DLD1 (cell line): ENCODE results near the gene ARHGAP26.
"Not testable (repeated sequence)": the region's sequence is repeated elsewhere in the genome, so short reads cannot be mapped to it uniquely, and the experiment has no call there.

ENCODE experiments used
- in situ Hi-C: cut with HindIII; loops from 2 replicates; pipeline ENCODE4 v1.10.0; 2017; ENCODE audit warnings: low sequenced_read_pairs

The ARHGAP26 gene

DNA sequence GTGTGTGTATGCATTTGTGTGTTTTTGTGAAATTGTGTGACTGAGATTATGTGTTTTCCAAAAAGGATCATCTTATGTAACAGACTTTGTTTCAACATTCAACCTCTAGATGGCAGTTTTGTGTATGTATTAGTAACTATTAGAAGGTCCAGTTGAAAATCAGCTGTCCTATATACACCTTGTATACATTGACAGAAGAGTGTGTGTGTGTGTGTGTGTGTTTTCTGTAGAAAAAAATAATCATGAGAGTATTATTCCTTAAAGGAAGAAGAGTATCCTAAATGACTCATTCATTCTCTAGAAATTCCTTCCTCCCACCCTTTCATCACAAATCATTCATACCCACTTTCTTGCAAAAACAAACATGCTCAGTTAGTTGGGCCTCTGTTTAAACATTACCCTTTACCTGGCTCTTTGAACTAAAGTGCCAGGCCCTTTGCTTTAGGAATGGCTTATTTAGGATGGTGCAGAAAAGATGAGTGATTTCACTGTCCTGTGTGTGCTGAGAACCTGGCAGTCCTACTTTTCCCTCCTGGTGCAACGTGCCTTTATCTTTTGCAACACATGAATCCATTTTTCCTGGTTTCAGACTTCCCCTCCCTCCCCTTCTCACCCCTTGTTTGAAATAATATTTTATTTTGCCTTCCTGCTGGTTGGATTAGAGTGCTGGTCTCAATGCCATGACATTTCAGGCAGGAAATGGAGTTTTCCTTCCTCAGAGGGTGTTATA, 152.2 kb downstream of the ARHGAP26 start:
- in situ Hi-C loops = no loop called here

GRCh38 chr5:142924135-142924883, 154.1 kb downstream of the ARHGAP26 start:
- in situ Hi-C loops = no loop called here

GRCh38 chr5:142925795-142926194, 155.6 kb downstream of the ARHGAP26 start:
- in situ Hi-C loops = no loop called here

GRCh38 chr5:142926549-142926948, 156.4 kb downstream of the ARHGAP26 start:
- in situ Hi-C loops = no loop called here

- in situ Hi-C loops = not testable (repeated sequence)
These were observed 158.8 kb downstream of the ARHGAP26 start for GRCh38 chr5:142928999-142929398.

DNA sequence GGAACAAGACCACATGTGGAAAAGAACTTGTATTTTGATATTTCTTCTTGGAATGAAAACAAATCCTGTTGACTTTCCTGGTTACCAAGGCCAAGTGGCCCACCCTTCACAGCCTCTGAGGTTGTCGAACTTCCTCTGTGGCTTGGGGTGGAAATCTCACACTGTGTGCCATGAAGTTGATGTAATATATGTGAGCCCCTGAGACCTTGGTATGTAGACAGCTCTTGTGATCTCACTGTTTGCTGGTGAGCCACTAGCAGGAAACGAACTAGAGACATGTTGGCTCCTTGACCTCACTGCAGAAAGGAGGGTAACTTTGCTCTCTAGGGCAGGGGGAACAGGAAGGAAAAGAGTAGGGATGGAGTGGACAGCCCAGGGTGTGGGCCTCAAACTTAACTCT, 159.4 kb downstream of the ARHGAP26 start:
- in situ Hi-C loops = no loop called here

DNA sequence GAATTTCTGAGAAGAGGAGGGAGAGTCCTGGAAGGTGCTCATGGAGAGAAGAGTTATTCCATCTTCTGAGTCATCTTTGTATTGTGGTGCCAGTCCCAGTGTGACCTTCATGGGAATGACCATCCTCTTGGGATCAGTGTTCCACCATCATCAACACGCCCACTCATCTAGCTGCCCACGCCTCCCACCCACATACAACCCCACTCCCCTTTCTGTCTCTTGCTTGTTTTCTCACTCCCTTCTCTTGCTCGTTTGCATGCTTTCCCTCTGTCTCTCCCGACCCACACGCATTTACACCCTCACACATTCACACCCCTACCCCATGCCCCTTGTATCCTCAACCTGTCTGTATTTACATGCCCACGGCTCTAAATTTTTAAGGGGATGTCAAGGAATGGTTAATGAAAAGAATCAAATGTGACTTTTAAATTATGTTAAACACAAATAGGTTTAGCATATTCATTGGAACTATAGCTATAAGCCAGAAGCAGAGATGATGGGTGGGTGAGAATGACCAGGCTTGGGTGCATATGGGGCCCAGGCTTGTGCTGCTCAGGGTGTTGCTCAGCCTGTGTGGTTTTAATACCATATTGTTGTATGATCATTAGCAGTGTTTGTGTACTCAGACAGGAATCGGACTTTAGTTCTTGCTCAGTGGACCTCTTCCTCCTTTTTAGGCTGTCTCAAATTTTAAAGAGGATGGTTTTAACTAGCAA, 160.4 kb downstream of the ARHGAP26 start:
- in situ Hi-C loops = no loop called here

DNA sequence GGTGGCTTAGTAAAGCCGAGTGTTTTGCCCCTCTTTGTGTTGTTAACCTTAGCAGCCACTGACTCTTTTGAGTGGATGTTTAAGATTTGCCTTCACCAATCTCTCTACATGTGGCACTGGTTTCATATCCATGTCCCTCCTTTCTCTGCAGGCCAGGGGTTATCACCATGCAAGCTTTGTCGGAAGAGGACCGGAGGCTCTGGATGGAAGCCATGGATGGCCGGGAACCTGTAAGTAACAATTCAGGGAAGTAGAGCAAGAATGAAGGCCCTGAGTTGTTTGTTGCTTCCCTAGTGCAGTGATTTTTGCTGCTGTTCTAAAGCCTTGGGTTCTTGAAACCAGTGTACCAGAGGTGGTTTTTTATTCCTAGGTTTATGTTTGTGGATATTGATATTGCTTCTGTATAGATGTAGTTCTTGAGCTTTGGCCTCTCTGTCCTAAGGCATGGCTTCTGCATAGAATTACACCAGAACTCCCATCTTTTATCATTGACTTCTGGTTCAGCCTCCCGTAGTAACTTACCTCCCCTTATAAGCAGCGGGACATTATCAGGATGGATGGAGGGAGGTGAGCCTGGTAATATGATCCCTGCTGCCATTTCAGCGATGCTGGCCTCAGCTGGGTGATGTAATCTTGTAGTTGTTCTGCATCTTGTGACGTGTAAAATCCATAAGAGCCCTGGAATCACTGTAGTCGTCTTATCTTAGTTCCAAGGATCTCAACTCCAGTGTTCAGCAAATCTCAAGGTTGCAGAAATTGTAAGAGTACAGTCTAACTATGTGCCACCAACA, 161.9 kb downstream of the ARHGAP26 start:
- in situ Hi-C loops = no loop called here

- in situ Hi-C loops = no loop called here
These were observed 164.0 kb downstream of the ARHGAP26 start for GRCh38 chr5:142934051-142934762.

- in situ Hi-C loops = no loop called here
These were observed 164.8 kb downstream of the ARHGAP26 start for GRCh38 chr5:142935014-142935413.

DNA sequence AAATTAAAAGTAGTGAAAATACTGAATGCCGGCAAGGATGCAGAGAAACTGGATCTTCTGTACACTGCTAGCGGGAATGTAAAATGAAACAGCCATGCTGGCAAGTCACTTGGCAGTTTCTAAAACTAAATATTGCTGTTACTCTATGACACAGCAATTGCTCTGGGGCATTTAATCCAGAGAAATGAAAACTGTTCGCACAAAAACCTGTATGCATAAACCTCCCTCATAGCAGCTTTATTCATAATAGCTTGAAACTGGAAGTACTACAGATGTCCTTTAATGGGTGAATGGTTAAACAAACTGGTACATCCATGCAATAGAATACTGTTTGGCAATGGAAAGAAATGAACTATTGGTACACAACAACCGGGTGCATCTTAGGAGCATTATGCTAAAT, 167.2 kb downstream of the ARHGAP26 start:
- in situ Hi-C loops = no loop called here

GRCh38 chr5:142938266-142938880, 168.2 kb downstream of the ARHGAP26 start:
- in situ Hi-C loops = no loop called here

- in situ Hi-C loops = no loop called here
These were observed 168.8 kb downstream of the ARHGAP26 start for GRCh38 chr5:142939006-142939405.

DNA sequence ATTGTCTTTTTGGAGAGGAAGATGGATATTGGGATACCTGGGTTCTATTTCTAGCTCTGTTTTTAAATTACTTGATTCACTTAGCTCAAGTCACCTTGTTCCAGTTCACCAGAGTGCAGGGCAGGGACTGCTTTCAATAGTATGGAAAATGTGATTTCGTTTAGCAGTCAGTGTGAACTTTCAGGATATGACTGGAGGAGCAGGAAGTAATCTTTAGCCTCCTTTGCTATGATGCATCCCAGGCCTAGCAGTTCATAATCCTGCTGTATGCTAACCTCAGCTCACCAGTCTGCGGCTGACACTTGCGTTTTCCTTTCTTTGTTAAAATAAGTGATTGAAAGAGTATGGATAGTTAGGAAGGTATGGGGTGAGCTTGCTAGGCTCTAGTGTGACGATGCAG, 169.7 kb downstream of the ARHGAP26 start:
- in situ Hi-C loops = no loop called here

DNA sequence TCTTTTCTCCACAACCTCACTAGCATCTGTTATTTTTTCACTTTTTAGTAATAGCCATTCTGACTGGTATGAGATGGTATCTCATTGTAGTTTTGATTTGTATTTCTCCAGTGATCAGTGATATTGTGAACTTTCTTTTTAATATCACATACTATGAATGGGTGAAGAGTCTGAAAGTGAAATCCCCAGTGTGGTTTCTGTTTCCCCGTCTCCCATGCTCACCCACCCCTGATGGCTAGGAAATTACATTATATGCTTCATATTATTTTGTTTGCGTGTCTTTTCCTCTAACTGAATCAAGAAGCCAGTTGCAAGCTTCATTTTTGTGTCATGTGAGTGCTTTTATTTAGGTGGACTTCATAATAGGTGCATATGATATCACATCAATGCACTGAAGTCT, 171.1 kb downstream of the ARHGAP26 start:
- in situ Hi-C loops = no loop called here

GRCh38 chr5:142942901-142943300, 172.7 kb downstream of the ARHGAP26 start:
- in situ Hi-C loops = no loop called here

- in situ Hi-C loops = no loop called here
These were observed 174.0 kb downstream of the ARHGAP26 start for GRCh38 chr5:142944140-142944539.

DNA sequence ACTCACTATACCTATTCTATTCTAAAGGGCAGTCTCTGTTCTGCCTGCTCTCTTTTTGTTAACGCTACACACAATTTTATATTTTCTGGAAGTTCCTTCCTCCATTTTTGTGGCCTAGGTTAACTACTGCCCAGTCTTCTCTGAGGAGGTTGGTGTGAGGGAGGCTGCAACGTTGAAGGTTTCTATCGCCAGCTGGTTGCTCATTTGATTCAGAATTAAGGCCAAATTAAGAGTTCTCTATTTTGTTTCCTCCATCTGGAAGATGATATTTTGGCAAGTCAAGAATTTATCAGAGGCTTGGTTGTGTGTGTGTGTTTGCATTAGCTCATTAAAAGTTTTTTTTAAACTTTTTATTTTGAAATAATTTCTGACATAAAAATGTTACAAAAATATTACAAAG, 175.1 kb downstream of the ARHGAP26 start:
- in situ Hi-C loops = no loop called here

DNA sequence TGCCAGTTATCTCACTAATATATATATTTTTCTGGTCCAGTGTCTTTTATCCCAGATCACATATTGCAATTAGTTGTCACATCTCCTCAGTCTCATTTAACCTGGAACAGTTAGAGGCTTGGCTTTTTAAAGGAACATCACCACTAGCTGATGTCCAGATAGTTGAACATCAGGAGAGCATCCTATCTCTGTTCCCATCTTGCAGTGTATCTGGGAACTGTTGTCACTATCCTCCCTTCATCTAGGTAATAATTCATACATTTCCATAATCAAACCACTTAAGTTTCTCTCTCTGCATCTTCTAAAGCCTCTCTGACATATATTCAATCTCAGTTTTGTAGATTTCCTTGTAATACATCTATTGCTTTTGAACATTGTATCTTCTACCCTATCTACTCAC, 175.7 kb downstream of the ARHGAP26 start:
- in situ Hi-C loops = no loop called here
